Measurements from ENCODE around the gene CLCA1.

Gene CLCA1

GRCh38 chr1:86429122-86429725 lies 39.5 kb upstream of the CLCA1 start:
- H3K4me3 ChIP-seq (ENCODE audit: low read depth, low read length) = no peak overlapping the region
- H3K4me1 ChIP-seq = no peaks in the 10 kb centered on the region
- no peaks in the 10 kb centered on the region for H3K9me3 ChIP-seq
- DNase-seq = no peak
- no peak for TF ChIP-seq CTCF (IDR thresholded peaks at IDR 0.05; ENCODE audit: low read depth, low read length)
- H3K36me3 ChIP-seq = no peaks in the 10 kb centered on the region
- H3K27me3 ChIP-seq = no peaks in the 10 kb centered on the region

- Histone ChIP-seq H3K4me3 (ENCODE audit: low read depth, low read length) (no peak overlapping the region), H3K36me3 (no peaks in the 10 kb centered on the region), H3K27me3 (no peaks in the 10 kb centered on the region), H3K4me1 (no peaks in the 10 kb centered on the region), H3K9me3 (no peaks in the 10 kb centered on the region)
- TF ChIP-seq CTCF (IDR thresholded peaks at IDR 0.05; ENCODE audit: low read depth, low read length) = no peak
- DNase-seq = no peak
Measured at GRCh38 chr1:86429835-86430234, 38.9 kb upstream of the CLCA1 start.

- no peaks in the 10 kb centered on the region for H3K27me3 ChIP-seq
- TF ChIP-seq CTCF (IDR thresholded peaks at IDR 0.05; ENCODE audit: low read depth, low read length) = no peak
Measured at GRCh38 chr1:86430376-86430775, 38.4 kb upstream of the CLCA1 start.

GRCh38 chr1:86434059-86434458 lies 34.7 kb upstream of the CLCA1 start:
- no peaks in the 10 kb centered on the region for H3K27me3 ChIP-seq
- H3K9me3 ChIP-seq = no peaks in the 10 kb centered on the region
- no peak overlapping the region for H3K4me3 ChIP-seq (ENCODE audit: low read depth, low read length)
- no peaks in the 10 kb centered on the region for H3K4me1 ChIP-seq
- no peak for DNase-seq
- no peak for TF ChIP-seq CTCF (IDR thresholded peaks at IDR 0.05; ENCODE audit: low read depth, low read length)
- H3K36me3 ChIP-seq = no peaks in the 10 kb centered on the region

More at GRCh38 chr1:86430376-86430775, 38.4 kb upstream of the CLCA1 start:
- no peaks in the 10 kb centered on the region for H3K36me3 ChIP-seq
- no peaks in the 10 kb centered on the region for H3K4me1 ChIP-seq
- no peak overlapping the region for H3K4me3 ChIP-seq (ENCODE audit: low read depth, low read length)
- no peak for DNase-seq
- no peaks in the 10 kb centered on the region for H3K9me3 ChIP-seq

- Histone ChIP-seq H3K4me1 (no peaks in the 10 kb centered on the region), H3K36me3 (no peaks in the 10 kb centered on the region), H3K9me3 (no peaks in the 10 kb centered on the region), H3K27me3 (no peaks in the 10 kb centered on the region), H3K4me3 (ENCODE audit: low read depth, low read length) (no peak overlapping the region)
- no peak for TF ChIP-seq CTCF (IDR thresholded peaks at IDR 0.05; ENCODE audit: low read depth, low read length)
- no peak for DNase-seq
Measured at GRCh38 chr1:86435327-86435726, 33.4 kb upstream of the CLCA1 start.

GRCh38 chr1:86436041-86436440 lies 32.7 kb upstream of the CLCA1 start:
- DNase-seq = no peak

More at GRCh38 chr1:86436041-86436440, 32.7 kb upstream of the CLCA1 start:
- no peaks in the 10 kb centered on the region for H3K36me3 ChIP-seq
- no peak overlapping the region for H3K4me3 ChIP-seq (ENCODE audit: low read depth, low read length)
- H3K9me3 ChIP-seq = no peaks in the 10 kb centered on the region
- TF ChIP-seq CTCF (IDR thresholded peaks at IDR 0.05; ENCODE audit: low read depth, low read length) = no peak
- no peaks in the 10 kb centered on the region for H3K27me3 ChIP-seq
- H3K4me1 ChIP-seq = no peaks in the 10 kb centered on the region

All from BE2C (cell line).